Activated CD4-positive, alpha-beta T cell treated with anti-CD3 and anti-CD28 coated beads, Interleukin-2, amount 10 ng/mL, durations not matched to agents 24 days and 14 days (primary cell): ENCODE measurements around the gene LDLRAD1. TPM values are rescaled to one million over a fixed set of nuclear protein-coding genes. Genes with fewer than 3 reads are reported as not detected.
"Not testable (repeated sequence)": the region's sequence is repeated elsewhere in the genome, so short reads cannot be mapped to it uniquely, and the experiment has no call there.

ENCODE experiments used
- DNase-seq: peaks from one replicate; pipeline ENCODE4 v3.0.0; 2022
- H3K27ac Mint-ChIP-seq: one replicate; pipeline ENCODE4 v1.8.0; 2022; ENCODE audit warnings: mild to moderate bottlenecking, mixed read lengths
- H3K27me3 Mint-ChIP-seq: one replicate; pipeline ENCODE4 v1.8.0; 2022; ENCODE audit warnings: mixed read lengths
- H3K36me3 Mint-ChIP-seq: one replicate; pipeline ENCODE4 v1.8.0; 2022; ENCODE audit warnings: low read depth, mild to moderate bottlenecking, mixed read lengths
- H3K4me1 Mint-ChIP-seq: one replicate; pipeline ENCODE4 v1.8.0; 2021; ENCODE audit warnings: mixed read lengths
- H3K4me3 Mint-ChIP-seq: one replicate; pipeline ENCODE4 v1.8.0; 2022; ENCODE audit warnings: mild to moderate bottlenecking, moderate library complexity, mixed read lengths
- H3K9me3 Mint-ChIP-seq: one replicate; pipeline ENCODE4 v1.8.0; 2021; ENCODE audit warnings: mixed read lengths
- intact Hi-C: fragments of 100-400 bp; cut with micrococcal nuclease; formaldehyde crosslinking; loops from one replicate; pipeline ENCODE4 v1.15.1; 2023
- total RNA-seq: library from RNA; stranded (reverse); gene quantifications from 2 replicates; pipeline ENCODE4 v1.2.3, GENCODE V29; 2022

LDLRAD1 gene
- total RNA-seq, 1 donor from 2014 or later, result not detected

GRCh38 chr1:54037476-54037875 lies 19.5 kb upstream of the LDLRAD1 start:
- Mint-ChIP-seq H3K4me3 (no peak overlapping the region), H3K27ac (no peak overlapping the region), H3K4me1 (no peaks in the 10 kb centered on the region), H3K27me3 (no peaks in the 10 kb centered on the region), H3K9me3 (no peaks in the 10 kb centered on the region), H3K36me3 (peaks cover 50% of the 10 kb centered on the region)
- intact Hi-C loops, result no loop called here
- no peak for DNase-seq

- intact Hi-C loops, result no loop called here
- no peak overlapping the region for H3K27ac Mint-ChIP-seq
- no peaks in the 10 kb centered on the region for H3K4me1 Mint-ChIP-seq
- H3K36me3 Mint-ChIP-seq, result peaks cover 20% of the 10 kb centered on the region
- no peak overlapping the region for H3K4me3 Mint-ChIP-seq
- H3K9me3 Mint-ChIP-seq, result no peaks in the 10 kb centered on the region
- peak; percentile 46 for DNase-seq
- no peaks in the 10 kb centered on the region for H3K27me3 Mint-ChIP-seq
Observed at GRCh38 chr1:54028306-54029251, 10.6 kb upstream of the LDLRAD1 start.

DNA sequence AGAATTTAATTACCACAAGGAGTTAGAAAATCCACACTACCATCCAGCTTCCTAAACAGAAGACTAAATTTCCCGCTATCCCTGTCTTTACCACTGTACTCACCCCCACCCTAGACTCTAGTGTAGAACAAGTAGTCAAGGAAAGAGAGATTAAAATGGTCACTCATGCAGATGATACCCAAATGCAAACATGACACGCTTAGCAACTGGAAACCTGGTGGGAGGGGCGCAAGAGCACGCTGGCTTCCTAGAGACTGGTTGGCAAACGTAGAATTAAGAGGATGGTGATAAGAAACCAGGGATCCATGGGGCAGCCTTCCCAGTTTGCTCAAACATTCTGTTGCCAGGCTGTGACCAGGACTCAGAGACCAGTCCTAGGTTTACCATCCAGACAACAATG lies 9.9 kb upstream of the LDLRAD1 start:
- peaks cover 16% of the 10 kb centered on the region for H3K36me3 Mint-ChIP-seq
- H3K9me3 Mint-ChIP-seq, result no peaks in the 10 kb centered on the region
- no peaks in the 10 kb centered on the region for H3K4me1 Mint-ChIP-seq
- H3K4me3 Mint-ChIP-seq, result no peak overlapping the region
- no peaks in the 10 kb centered on the region for H3K27me3 Mint-ChIP-seq
- intact Hi-C loops, result no loop called here
- no peak for DNase-seq
- no peak overlapping the region for H3K27ac Mint-ChIP-seq

- DNase-seq, H3K4me1 Mint-ChIP-seq, H3K27me3 Mint-ChIP-seq, intact Hi-C loops, H3K36me3 Mint-ChIP-seq, H3K9me3 Mint-ChIP-seq, H3K27ac Mint-ChIP-seq, H3K4me3 Mint-ChIP-seq: not testable (repeated sequence)
Observed at GRCh38 chr1:54024811-54025210, 6.8 kb upstream of the LDLRAD1 start.

- Mint-ChIP-seq H3K4me1 (no peaks in the 10 kb centered on the region), H3K4me3 (no peak overlapping the region), H3K27ac (no peak overlapping the region), H3K9me3 (no peaks in the 10 kb centered on the region), H3K36me3 (peaks cover 4% of the 10 kb centered on the region), H3K27me3 (no peaks in the 10 kb centered on the region)
- intact Hi-C loops, result no loop called here
- DNase-seq, result no peak
Observed at GRCh38 chr1:54024358-54024757, 6.4 kb upstream of the LDLRAD1 start.

DNA sequence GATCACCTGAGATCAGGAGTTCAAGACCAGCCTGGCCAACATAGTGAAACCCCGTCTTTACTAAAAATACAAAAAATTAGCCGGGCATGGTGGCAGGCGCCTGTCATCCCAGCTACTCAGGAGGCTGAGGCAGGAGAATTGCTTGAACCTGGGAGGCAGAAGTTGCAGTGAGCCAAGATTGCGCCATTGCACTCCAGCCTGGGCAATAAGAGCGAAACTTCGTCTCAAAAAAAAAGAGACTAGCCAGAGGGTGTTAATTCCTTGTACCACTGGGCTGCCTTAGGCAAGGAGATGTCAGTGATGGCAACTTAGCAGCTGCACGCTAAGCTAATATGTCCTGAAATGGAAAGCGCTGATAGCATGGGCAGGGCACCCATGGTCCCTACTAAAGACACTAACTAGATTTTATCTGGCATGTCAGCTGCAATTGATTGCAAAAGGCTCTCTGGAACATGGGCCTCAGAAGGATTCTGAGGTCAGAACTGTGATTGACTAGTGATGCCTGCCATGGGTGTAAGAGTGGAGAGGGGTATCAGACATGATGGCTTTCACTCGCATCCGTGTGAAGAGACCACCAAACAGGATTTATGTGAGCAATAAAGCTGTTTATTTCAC lies 1.7 kb upstream of the LDLRAD1 start:
- H3K36me3 Mint-ChIP-seq, H3K4me1 Mint-ChIP-seq, H3K27ac Mint-ChIP-seq, DNase-seq, H3K9me3 Mint-ChIP-seq, H3K4me3 Mint-ChIP-seq, H3K27me3 Mint-ChIP-seq, intact Hi-C loops: not testable (repeated sequence)

GRCh38 chr1:54018635-54019034 lies 649 bp upstream of the LDLRAD1 start:
- Mint-ChIP-seq H3K27ac (no peak overlapping the region), H3K36me3 (no peaks in the 10 kb centered on the region), H3K9me3 (no peaks in the 10 kb centered on the region), H3K4me3 (no peak overlapping the region), H3K4me1 (no peaks in the 10 kb centered on the region), H3K27me3 (peaks cover 2% of the 10 kb centered on the region)
- intact Hi-C loops, result no loop called here
- DNase-seq, result no peak

DNA sequence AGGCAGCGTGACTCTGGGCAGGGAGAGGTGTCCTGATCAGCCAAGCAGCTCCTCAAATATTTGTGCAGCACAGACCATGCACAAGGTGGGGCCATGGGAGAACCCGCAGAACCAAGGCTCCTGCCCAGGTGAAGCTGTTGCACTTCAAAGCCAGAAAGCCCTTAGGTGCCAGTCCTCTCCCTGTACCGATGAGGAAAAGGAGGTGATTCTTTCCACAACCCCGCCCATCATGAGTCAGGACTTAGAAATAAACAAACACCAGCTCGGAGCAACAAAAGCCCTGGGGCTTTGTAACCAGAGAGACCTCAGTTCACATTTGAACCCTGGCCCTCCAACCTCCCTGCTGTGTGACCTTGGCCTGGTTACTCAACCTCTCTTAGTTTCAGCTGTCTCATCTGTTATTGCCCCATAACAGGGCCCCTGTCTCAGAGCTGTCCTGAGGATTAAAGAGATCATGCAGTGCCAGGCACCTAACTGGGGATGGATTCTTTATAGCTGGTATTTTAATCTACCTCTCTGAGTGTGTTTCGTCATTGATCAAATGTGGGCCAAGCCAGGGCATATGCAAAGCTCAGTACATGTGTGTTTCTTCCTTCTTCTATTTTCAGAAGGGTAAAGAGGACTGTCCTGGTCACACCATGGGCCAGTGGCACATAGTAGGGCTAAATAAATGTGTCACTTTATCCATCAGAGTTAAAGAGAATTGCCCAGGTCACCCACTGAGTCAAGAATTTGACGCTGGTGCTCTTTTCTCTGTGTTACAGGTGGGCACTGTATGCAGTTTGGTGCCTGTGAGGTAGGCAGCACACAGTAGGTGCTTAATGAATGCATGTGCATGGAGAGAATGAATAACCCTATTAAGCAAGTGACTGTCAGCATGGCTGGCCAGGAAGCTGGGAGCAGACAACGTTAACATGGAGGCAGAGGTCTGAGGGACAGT lies 1.4 kb downstream of the LDLRAD1 start:
- no peak overlapping the region for H3K4me3 Mint-ChIP-seq
- no peaks in the 10 kb centered on the region for H3K9me3 Mint-ChIP-seq
- H3K27ac Mint-ChIP-seq, result no peak overlapping the region
- no peaks in the 10 kb centered on the region for H3K36me3 Mint-ChIP-seq
- H3K27me3 Mint-ChIP-seq, result peaks cover 6% of the 10 kb centered on the region
- intact Hi-C loops, result no loop called here
- no peaks in the 10 kb centered on the region for H3K4me1 Mint-ChIP-seq
- no peak for DNase-seq

DNA sequence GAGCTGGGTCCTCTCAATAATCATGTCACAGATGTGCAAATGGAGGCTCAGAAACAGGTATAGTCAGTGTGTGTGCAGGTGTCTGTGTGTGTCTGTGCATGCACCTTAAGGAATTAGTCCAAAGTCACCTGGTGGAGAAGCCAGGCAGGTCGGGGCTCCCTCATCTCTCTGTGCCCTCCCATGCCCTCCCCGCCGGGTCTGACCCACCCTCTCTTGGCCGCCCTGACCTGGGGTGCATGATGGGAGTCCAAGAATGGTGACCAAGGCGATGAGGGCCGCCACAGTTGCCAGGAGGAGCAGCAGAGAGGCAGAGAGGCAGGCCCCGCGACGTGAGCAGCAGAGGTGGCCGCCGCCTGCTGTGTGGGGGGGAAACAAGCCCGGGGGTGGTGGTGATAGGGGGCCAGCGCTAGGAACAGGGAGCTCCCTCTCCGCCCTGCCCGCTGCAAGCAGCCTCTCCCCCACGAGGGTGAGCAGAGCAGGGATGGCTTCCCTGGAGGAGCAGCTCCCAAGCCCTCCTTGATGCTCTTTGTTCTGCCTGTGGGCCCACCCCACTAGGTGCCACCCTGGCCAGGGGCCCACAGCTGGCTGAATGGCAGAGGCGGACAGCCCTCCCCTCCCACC lies 3.9 kb downstream of the LDLRAD1 start:
- H3K4me3 Mint-ChIP-seq, result no peak overlapping the region
- H3K9me3 Mint-ChIP-seq, result no peaks in the 10 kb centered on the region
- H3K27ac Mint-ChIP-seq, result no peak overlapping the region
- intact Hi-C loops, result no loop called here
- peaks cover 7% of the 10 kb centered on the region for H3K27me3 Mint-ChIP-seq
- no peak for DNase-seq
- no peaks in the 10 kb centered on the region for H3K4me1 Mint-ChIP-seq
- H3K36me3 Mint-ChIP-seq, result no peaks in the 10 kb centered on the region

- no peak overlapping the region for H3K27ac Mint-ChIP-seq
- DNase-seq, result no peak
Observed at GRCh38 chr1:54013393-54014008, 4.5 kb downstream of the LDLRAD1 start.

DNA sequence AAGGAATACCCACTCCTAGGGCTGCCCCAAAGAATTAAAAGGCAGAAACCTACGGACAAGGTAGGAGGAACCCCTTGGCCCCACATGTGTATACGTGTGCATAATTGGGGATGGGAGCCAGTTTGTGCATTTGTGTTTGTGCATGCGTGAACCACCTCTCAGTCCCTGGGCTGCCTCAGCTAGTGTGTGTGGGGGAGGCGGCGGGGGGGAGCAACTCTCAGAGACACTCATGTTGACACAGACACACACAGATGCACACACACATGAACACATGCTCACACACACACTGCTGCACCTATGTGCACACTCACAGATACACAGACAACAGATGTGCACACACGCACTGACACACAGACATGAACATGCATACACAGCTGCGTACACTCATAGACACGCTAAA lies 5.1 kb downstream of the LDLRAD1 start:
- H3K4me3 Mint-ChIP-seq, result no peak overlapping the region
- no peaks in the 10 kb centered on the region for H3K36me3 Mint-ChIP-seq
- no peak for DNase-seq
- H3K27ac Mint-ChIP-seq, result no peak overlapping the region
- H3K9me3 Mint-ChIP-seq, result no peaks in the 10 kb centered on the region
- intact Hi-C loops, result no loop called here
- H3K27me3 Mint-ChIP-seq, result peaks cover 6% of the 10 kb centered on the region
- H3K4me1 Mint-ChIP-seq, result no peaks in the 10 kb centered on the region

More at GRCh38 chr1:54013393-54014008, 4.5 kb downstream of the LDLRAD1 start:
- Mint-ChIP-seq H3K9me3 (no peaks in the 10 kb centered on the region), H3K4me3 (no peak overlapping the region), H3K4me1 (no peaks in the 10 kb centered on the region), H3K27me3 (peaks cover 6% of the 10 kb centered on the region), H3K36me3 (no peaks in the 10 kb centered on the region)
- intact Hi-C loops, result no loop called here

- H3K27ac Mint-ChIP-seq, result no peak overlapping the region
- no peak overlapping the region for H3K4me3 Mint-ChIP-seq
- no peaks in the 10 kb centered on the region for H3K9me3 Mint-ChIP-seq
- H3K36me3 Mint-ChIP-seq, result no peaks in the 10 kb centered on the region
- no peak for DNase-seq
- intact Hi-C loops, result no loop called here
- H3K27me3 Mint-ChIP-seq, result peaks cover 6% of the 10 kb centered on the region
- no peaks in the 10 kb centered on the region for H3K4me1 Mint-ChIP-seq
Observed at GRCh38 chr1:54012008-54012325, 6.0 kb downstream of the LDLRAD1 start.

- peaks cover 6% of the 10 kb centered on the region for H3K27me3 Mint-ChIP-seq
- no peak for DNase-seq
- no peaks in the 10 kb centered on the region for H3K9me3 Mint-ChIP-seq
- H3K4me1 Mint-ChIP-seq, result no peaks in the 10 kb centered on the region
- intact Hi-C loops, result no loop called here
- no peaks in the 10 kb centered on the region for H3K36me3 Mint-ChIP-seq
- H3K4me3 Mint-ChIP-seq, result no peak overlapping the region
- H3K27ac Mint-ChIP-seq, result no peak overlapping the region
Observed at GRCh38 chr1:54011316-54012007, 6.5 kb downstream of the LDLRAD1 start.
